GM19467 (cell line): Measurements from ENCODE around the gene TMSB4Y.

Source experiments
- ATAC-seq: cut with Tn5 transposase; IDR thresholded peaks from one replicate; pipeline ENCODE4 v1.9.1; 2021; ENCODE audit warnings: mild to moderate bottlenecking, moderate library complexity; ENCODE audit not compliant: unreplicated experiment

Gene TMSB4Y

GRCh38 chrY:13703568-13703968 lies at the start of gene TMSB4Y:
Gene TMSB4Y (plus strand): TSS chrY:13703899.
- no peak for ATAC-seq

- no peak for ATAC-seq
Observed at GRCh38 chrY:13664162-13664561, 39.5 kb upstream of the TMSB4Y start.

GRCh38 chrY:13671122-13671521 lies 32.6 kb upstream of the TMSB4Y start:
- no peak for ATAC-seq

- ATAC-seq = no peak
Observed at GRCh38 chrY:13702276-13702675, 1.4 kb upstream of the TMSB4Y start.

GRCh38 chrY:13704121-13704930 lies 627 bp downstream of the TMSB4Y start:
- ATAC-seq = no peak

GRCh38 chrY:13705197-13705596 lies 1.5 kb downstream of the TMSB4Y start:
- ATAC-seq = no peak

GRCh38 chrY:13708038-13708437 lies 4.3 kb downstream of the TMSB4Y start:
- ATAC-seq = no peak

- ATAC-seq = no peak
Observed at GRCh38 chrY:13718996-13719395, 15.3 kb downstream of the TMSB4Y start.

- ATAC-seq = no peak
Observed at GRCh38 chrY:13729517-13729916, 25.8 kb downstream of the TMSB4Y start.

GRCh38 chrY:13738618-13739017 lies 34.9 kb downstream of the TMSB4Y start:
- no peak for ATAC-seq

- no peak for ATAC-seq
Observed at GRCh38 chrY:13751289-13752071, 47.8 kb downstream of the TMSB4Y start.

GRCh38 chrY:13754661-13755060 lies 51.0 kb downstream of the TMSB4Y start:
- no peak for ATAC-seq
